GM19023 (cell line): Measurements from ENCODE around the gene MCM9.
"Not testable (repeated sequence)": the region's sequence is repeated elsewhere in the genome, so short reads cannot be mapped to it uniquely, and the experiment has no call there.

ENCODE experiments used
- ATAC-seq: cut with Tn5 transposase; IDR thresholded peaks from one replicate; pipeline ENCODE4 v1.9.1; 2021; ENCODE audit warnings: mild to moderate bottlenecking, moderate library complexity; ENCODE audit not compliant: unreplicated experiment

The MCM9 gene

DNA sequence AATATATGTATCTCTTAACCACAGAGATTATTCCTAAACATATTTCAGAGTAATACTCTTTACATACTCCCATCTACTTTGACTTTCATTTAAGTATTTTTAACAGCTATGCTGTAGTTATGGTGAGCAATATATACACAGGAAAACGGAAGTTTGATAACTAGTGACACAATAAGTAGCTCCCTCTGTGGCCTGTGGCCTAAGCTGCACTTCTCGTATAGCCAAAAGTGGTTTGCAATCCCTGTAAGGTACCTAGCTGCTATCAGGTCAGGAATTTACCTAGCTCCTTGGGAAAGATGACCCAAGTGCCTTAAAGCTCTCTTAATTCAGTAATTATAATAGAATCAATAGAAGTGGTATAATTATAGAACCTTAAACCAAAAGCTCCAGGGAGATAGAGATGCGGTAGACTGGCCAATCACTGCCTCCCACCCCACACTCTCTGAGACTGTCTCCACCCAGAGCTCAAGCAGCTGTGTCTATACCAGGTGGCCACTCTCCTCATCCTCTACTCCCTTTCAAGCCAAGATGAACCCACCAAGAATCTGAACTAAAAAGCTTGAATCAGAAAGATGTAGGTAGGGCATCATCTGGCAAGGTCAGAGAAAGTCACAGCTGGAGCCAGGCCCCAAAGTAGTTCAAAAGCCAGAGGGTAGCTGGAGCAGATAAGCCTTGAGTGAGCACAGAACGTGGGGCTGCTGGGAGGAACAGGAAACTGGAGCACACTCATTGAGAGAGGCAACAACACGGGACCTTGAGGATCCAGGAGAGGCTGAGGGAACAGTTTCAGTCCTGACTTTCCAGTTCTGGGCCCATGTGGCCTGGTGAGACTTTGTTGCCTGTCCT, 125.9 kb downstream of the MCM9 start:
- ATAC-seq = peak; percentile 49

DNA sequence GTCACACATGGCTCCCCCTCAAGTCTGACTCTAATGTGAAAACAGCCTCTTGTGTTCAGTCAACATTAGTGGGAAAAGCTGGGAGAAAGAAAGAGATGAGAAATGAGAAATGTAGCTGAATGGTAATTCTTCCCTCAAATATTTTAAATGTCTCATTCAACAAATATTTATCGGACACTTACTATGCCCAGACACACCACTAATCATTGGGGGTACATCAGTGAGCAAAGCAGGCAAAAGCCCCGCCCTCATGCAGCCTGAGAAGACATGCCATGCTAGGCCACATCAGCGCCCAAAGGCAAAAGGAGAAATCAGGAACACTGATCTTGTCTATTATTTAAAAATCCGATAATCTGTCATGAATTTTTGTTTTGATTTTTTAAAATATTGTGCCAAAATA, 130.9 kb downstream of the MCM9 start:
- no peak for ATAC-seq

DNA sequence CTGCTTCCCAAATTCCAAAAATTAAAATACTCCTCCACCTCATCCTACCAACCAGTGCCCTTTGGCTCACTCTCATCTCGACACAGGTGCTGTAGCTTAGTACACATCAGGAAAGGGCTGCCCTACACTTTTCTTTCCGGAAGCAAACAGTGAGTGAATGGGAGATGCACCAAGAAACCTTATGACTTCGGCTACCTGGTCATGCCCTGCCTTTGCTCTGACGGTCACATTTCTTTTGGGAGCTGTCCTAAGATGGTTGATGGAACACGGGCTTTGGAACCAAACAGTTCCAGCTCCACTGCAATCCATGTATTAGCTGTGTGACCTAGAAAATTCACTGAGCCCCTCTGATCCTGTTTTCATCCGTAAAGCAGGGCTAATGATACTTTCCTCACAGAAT, 133.7 kb downstream of the MCM9 start:
- ATAC-seq = no peak

DNA sequence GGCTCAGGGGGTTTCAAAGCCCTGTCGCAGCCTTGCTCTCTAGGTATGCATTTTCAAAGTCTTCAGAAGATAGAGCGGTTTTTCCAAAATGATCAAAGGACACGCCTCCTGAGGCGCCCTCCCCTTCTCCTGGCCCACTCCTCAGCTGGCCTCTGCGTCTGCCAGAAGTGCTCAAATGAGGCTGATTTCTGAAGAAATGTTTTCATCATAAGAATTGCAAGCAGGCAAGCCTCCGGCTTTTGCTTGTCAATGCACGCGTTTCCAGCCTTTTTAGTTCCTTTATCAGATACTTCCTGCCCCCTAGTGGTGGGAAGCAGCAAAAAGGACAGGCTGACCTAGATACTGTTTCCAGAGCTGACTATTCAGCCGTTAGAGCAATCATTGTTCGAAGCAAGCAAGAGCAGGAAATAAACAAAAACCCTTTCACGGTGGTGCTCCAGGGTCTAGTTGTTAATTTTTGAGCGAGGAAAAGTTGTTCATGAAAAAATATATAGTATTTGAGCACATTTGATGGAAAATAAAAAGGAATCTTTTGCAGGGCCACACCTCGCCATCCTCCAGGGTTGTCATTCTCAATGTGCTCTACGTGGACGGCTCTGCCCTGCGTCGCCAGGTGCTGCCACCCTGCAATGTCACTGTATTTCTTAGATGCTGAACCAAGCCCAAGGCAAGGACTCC, 134.4 kb downstream of the MCM9 start:
- ATAC-seq = peak; percentile 96

DNA sequence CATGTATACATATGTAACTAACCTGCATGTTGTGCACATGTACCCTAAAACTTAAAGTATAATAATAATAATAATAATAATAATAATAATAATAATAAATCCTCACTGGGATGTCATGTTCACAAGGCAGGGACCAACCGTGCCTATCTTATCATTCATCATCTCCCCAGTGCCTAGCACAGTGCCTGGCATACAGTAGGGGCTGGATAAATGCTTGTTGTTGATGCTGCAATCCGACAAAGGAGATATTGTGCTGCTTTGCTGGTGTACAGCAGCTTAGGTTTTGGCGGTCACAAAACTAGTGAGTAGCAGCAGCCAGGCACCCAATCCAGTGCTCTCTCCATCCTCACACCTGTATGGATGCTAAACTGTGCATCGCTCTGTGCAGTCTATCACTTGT, 135.1 kb downstream of the MCM9 start:
- no peak for ATAC-seq

DNA sequence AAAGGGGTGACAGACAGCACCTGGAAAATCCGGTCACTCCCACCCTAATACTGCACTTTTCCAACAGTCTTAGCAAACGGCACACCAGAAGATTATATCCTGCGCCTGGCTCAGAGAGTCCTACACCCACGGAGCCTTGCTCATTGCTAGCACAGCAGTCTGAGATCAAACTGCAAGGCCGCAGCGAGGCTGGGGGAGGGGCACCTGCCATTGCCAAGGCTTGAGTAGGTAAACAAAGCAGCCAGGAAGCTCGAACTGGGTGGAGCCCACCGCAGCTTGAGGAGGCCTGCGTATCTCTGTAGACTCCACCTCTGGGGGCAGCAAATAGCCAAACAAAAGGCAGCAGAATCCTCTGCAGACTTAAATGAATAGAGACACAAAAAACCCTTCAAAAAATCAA, 138.4 kb downstream of the MCM9 start:
- ATAC-seq = not testable (repeated sequence)

DNA sequence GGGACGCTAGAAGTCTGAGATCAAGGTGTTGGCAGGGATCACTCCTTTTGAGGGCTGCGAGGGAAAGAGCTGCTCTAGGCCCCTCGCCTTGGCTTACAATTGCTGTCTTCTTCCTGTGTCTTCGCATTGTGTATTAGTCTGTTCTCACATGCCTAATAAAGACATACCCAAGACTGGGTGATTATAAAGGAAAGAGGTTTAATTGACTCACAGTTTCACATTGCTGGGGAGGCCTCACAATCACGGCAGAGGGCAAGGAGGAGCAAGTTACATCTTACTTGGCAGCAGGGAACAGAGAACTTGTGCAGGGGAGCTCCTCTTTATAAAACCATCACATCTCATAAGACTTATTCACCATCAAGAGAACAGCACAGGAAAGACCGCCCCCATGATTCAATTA, 143.5 kb downstream of the MCM9 start:
- no peak for ATAC-seq

DNA sequence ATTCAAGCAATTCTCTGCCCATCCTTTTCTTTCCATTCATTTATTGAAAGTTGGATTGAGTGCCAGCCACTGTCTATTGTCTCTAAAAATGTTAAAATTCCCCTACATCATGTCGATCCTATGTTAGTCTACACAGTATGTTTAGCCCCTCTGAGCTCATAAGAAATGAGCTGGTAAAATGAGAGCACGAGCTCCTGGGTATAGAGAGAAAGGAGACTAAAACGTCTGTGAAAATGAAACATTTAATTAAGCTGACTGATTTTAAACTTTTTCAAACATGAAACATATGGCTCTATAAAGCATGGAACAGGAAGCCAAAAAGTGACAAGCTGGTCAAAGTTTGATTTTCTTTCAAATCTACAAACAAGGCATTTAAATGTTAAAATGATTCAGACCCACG, 145.0 kb downstream of the MCM9 start:
- ATAC-seq = no peak

DNA sequence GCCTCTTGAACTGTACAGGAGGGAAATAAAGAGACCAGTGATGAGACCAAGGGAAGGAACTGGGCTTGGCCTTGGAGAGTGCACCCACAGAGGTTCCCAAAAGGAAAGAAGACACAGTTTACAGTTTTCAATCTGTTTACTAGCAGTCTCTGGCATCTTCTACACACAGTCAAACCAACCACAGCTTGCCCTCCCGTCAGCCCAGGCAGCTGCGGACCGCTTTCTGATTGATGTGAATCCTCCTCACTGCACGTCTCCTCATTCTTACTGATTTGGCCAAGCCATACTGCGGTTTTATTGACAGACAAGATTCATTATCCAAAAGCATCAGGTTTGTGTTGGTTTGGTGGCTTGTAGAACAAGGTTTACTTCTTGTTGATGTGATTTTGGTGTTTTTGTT, 145.5 kb downstream of the MCM9 start:
- no peak for ATAC-seq

DNA sequence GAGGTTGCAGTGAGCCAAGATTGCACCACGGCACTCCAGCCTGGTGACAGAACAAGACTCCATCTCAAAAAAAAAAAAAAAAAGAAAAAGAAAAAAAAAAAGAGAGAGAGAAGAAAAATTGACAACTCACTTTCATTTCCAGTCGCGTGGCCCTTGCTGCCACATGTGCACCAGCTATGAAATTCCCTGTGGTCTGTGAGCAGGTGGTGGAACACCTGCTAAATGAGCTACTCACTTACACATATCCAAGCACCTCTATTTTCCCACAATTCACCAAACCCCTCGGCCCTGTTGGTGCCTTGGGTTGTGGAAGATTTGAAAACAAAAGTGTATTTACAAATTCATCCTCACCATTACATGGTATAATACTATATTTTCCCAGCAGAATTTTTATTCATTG, 146.3 kb downstream of the MCM9 start:
- no peak for ATAC-seq

DNA sequence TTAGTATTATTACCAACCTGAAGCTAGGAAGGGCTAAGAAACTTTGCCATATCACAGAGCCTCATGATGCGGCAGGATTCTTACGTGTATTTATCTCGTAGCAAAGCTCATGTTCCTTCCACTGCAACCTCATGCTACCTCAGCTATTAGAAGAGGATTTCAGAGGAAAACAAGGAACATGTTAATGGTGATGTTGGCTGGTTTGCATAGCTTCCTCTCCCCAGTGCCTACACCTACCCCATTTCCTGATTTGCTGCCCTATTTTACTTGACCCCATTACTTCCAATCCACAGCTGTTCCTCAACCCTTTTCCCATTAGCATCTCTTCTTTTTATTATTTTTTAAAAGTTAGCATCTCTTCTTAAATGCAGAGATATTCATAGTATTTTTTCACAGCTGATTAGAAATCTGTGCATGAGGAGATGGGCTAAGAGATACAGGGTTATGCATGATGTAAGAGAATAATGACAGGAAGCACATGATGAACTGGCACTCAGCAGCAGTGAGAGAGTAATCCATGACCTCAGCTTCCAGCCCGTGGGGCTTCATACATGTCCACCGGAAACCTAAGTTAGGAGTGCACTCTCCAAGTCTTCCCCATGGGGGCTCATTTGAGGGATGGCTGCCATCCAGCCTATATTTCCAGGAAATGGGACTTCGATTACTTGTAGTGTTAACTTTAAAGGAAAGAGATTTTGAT, 147.1 kb downstream of the MCM9 start:
- ATAC-seq = no peak

DNA sequence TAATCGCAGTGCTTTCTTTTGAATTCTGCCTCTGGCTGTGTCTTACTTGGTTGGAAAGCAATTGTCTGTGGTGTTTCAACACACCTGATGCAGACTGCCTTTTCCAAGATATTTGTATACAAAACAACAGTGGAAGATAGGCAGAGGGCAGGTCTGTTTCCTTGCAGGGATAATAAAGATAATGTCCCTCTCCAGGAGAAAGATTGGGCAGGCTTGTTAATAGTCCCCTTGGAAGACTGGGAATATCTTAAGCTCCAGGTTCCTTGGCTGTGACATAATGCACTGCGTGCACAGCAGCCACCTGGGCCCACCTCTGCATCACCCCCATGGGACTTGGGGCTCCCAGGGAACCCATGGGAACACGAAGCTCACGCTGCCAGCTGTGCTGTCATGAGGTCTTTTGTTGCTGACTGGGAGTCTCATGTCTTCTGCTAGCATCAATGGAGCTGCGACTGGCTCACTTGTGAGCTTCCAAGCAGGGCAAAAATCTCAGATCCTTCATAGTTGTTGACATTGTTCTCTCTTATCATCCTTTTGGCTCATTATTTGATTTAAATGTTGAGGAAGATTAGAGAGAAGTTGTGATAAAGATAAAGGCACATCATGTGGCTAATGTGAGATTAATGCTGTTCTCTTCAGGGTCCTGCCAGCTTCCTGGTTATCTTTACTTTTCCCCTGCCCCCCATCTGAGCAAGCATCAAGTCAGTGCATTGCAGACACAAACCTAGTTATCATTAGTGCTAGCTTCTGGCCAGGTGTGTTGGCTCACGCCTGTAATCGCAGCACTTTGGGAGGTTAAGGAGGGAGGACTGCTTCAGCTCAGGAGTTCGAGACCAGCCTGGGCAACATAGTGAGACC, 148.1 kb downstream of the MCM9 start:
- no peak for ATAC-seq

DNA sequence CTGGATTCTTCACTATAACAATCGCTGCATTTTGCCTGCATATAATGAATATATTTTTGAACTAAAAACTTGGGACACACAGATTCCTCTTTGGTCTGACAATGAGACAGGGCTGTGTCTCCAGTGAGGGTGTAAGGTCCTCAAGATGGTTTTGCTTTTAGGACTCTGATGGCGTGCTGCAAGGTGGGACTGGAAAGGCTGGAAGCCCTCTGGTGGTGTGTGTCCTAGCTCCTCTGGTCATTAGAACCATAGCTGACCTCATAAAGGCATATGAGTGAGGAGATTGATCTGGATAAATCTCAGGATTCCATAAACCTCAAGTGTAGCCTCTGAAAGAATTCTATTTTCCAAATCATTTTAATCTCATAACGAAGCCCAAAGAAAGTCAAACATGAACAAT, 149.4 kb downstream of the MCM9 start:
- no peak for ATAC-seq

DNA sequence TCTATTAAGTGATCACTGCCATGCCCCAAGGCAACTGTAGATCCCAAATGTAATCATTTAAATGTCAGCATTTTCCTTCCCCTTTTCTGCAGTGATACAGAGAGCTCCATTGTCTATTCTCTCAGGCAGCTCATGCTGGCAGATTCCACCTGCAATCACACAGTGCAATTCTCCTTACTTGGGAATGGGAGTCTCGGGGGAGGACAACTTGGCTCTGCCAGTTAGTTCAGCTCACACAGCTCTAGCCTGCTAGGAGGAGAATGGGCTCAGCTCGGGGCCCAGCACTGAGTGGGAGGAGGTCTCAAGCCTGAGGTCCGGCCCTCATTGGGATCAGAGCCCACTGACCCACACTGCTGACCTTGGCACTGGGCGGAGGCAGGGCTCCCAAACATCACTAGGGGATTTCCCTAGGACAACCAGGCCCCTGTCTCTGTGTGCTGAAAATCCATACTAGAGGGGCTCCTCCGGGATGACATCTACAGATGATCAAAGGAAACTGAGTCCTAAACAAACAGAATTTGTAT, 150.3 kb downstream of the MCM9 start:
- no peak for ATAC-seq

DNA sequence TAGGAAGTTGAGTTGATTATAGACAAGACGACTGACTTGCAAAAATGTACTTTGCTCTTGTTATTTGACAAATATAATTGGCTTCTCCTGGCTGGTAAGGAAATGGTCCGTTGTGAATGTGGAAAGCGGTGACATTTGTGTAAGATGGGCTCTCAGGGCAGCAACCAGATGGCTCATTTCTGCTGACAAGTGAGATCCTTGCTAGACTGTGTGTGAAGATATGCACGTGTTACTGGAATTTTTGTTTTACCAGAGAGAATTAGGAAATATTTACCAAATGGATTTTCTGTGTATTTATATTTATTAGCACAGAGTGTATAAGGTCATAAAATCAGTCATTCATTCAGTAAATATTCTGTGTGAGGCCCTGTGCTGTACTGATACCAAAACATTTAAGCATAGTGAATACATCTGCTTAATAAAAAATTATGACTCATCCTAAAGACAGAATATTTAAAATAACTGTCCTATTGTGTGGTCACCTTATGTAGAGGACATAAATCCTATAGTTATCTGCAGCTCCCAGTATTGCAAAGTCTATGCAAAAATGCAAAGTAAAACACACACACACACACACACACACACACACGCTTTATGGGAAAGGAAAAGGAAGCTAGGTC, 150.9 kb downstream of the MCM9 start:
- no peak for ATAC-seq

DNA sequence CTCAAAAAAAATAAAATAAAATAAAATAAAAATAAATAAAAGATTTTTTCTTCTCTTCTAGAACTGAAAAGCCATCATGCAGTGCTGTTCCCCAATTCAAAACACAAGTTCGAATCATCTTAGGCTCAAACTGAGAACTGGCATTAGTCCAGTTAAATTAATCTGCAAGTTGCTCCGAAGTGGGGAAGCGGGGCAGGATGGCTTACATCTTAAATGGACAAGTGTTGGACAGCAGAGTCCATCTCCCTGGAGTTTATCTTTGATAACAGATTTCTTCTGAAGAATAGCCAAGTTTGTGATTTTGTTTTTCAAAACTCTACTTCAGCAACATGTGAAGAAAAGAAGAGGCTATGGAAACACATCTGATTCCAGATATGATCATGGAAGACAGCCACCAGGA, 152.3 kb downstream of the MCM9 start:
- no peak for ATAC-seq

DNA sequence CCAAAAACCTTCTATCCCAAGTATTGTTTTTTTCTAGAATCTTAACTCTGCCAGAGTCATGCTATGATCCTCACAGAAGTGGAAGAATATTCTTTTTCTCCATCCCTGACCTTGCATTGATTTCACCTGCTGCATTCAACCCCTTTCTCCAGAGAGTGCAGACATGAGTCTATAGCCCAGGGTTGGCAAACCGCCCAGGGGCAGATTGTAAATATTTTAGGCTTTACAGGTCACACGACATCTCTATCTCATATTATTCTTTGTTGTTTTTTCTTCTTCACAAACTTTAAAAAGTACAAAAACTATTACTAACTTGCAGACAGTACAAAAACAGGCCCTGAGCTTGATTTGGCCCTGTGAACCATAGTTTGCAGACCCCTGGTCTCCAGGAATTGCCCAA, 153.1 kb downstream of the MCM9 start:
- ATAC-seq = no peak

DNA sequence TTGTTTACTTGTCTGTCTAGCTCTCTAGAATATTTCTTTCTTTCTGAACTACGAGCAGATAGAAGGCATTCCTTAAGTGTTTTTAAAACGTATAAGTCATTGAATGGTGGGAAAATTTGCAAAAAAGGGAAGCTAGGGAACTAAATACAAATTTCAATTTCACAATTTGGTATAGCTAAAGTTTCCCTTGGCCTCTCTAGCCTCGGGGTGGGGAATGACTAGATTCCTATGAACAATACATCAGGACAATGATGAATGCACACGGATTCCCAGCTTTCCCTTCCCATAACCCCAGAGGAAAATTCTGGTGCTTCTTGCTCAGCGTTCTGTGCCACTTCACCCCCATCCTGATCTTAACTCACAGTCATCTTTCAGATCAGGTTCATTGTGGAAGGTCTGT, 154.3 kb downstream of the MCM9 start:
- no peak for ATAC-seq

DNA sequence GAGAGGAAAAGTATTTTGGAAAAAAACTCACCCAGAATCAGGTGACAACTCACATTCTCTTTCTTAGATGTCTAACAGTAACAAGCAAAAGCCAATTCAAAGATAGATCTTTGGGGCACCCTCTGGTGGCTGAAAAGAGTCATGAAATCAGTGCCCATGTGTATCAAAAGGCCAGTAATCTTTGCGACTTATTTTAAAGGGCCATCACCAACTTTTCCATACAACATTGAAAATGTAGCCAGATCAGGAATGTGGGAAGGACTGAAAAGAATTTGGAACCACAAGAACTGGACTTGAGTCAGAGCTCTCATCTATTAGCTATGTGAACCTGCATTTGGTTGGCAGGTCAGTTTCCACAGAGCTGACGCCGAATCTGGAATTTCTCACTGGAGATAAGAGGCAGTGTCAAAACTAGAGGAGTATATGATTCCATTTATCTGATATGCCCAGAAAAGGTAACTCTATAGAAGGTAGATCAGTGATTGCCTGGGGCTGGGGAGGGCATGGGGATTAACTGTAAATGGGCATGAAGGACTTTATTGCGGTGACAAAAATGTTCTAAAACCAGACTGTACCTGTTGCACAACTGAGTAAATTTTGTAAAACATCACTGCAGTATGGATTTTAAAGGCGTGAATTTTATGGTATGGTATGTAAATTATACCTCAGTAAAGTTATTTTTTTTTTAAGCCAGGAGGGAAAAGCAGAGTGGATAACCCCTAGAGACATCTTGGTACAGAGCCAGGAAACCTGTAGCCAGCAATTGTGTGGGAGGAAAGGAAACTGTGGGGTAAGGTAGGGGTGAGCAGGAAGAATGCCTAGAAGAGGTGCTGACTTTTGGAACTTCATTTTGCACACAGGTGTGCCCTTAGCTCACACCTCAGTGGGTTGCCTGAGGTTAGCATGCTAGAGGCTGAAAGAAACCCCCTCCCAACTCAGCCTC, 158.1 kb downstream of the MCM9 start:
- ATAC-seq = peak; percentile 81
